ELR (cell line): Measurements from ENCODE around the gene BSN.
A peak's percentile ranks its signal among the peaks of the same experiment; 100 is the strongest.

Experiments used
- DNase-seq: peaks from one replicate; pipeline ENCODE4 v3.0.0-alpha.2; 2015; ENCODE audit warnings: low read depth

BSN gene

GRCh38 chr3:49655731-49656285, 101.5 kb downstream of the BSN start:
- DNase-seq: no peak

- DNase-seq: peak; percentile 20
Measured at GRCh38 chr3:49656541-49657112, 102.3 kb downstream of the BSN start.

- DNase-seq: no peak
Measured at GRCh38 chr3:49657208-49657915, 103.1 kb downstream of the BSN start.

- DNase-seq: no peak
Measured at GRCh38 chr3:49658711-49659110, 104.4 kb downstream of the BSN start.

- DNase-seq: no peak
Measured at GRCh38 chr3:49659756-49660155, 105.5 kb downstream of the BSN start.

- DNase-seq: peak; percentile 26
Measured at GRCh38 chr3:49661281-49661680, 107.0 kb downstream of the BSN start.

- no peak for DNase-seq
Measured at GRCh38 chr3:49662021-49662420, 107.7 kb downstream of the BSN start.

GRCh38 chr3:49662720-49663413, 108.6 kb downstream of the BSN start:
- DNase-seq: no peak

GRCh38 chr3:49663831-49664230, 109.6 kb downstream of the BSN start:
- DNase-seq: no peak

- DNase-seq: no peak
Measured at GRCh38 chr3:49664300-49664699, 110.0 kb downstream of the BSN start.

GRCh38 chr3:49665822-49666519, 111.7 kb downstream of the BSN start:
- DNase-seq: no peak

- DNase-seq: no peak
Measured at GRCh38 chr3:49666592-49666991, 112.3 kb downstream of the BSN start.

GRCh38 chr3:49667701-49668413, 113.6 kb downstream of the BSN start:
- DNase-seq: no peak

GRCh38 chr3:49668414-49668797, 114.1 kb downstream of the BSN start:
- peak; percentile 13 for DNase-seq

GRCh38 chr3:49668861-49669260, 114.6 kb downstream of the BSN start:
- DNase-seq: peak; percentile 60

GRCh38 chr3:49669352-49669751, 115.1 kb downstream of the BSN start:
- no peak for DNase-seq

- no peak for DNase-seq
Measured at GRCh38 chr3:49670940-49671290, 116.6 kb downstream of the BSN start.

GRCh38 chr3:49671291-49672288, 117.3 kb downstream of the BSN start:
- peak; percentile 70 for DNase-seq

- DNase-seq: peak; percentile 35
Measured at GRCh38 chr3:49673121-49673714, 118.9 kb downstream of the BSN start.
